HepG2 (cell line): Measurements from ENCODE around the gene TCF3. TPM values are rescaled to one million over a fixed set of nuclear protein-coding genes. Genes with fewer than 3 reads are reported as not detected.

Experiments
- ARID4A ChIP-seq: sonication (generic); formaldehyde crosslinking; IDR thresholded peaks from 2 replicates; pipeline ENCODE4 v1.5.0; 2020; ENCODE audit warnings: mild to moderate bottlenecking, missing genetic modification reagents, borderline replicate concordance
- ATRX ChIP-seq: sonication (generic); formaldehyde crosslinking; IDR thresholded peaks from 2 replicates; pipeline ENCODE4 v1.4.0; 2020; ENCODE audit warnings: missing genetic modification reagents, borderline replicate concordance
- CENPT ChIP-seq: sonication (generic); formaldehyde crosslinking; IDR thresholded peaks from 2 replicates; pipeline ENCODE4 v1.8.0; 2022; ENCODE audit warnings: low read depth, mild to moderate bottlenecking, moderate library complexity, missing genetic modification reagents
- FOXC1 ChIP-seq: sonication (generic); formaldehyde crosslinking; IDR thresholded peaks from 2 replicates; pipeline ENCODE4 v1.8.0; 2022; ENCODE audit warnings: mild to moderate bottlenecking, missing genetic modification reagents, borderline replicate concordance
- GTF2F1 ChIP-seq: fragments of 150-350 bp; IDR thresholded peaks from 2 replicates; pipeline ENCODE4 v1.6.1; 2014; ENCODE audit warnings: low read length
- NAIF1 ChIP-seq: sonication (generic); formaldehyde crosslinking; IDR thresholded peaks from 2 replicates; pipeline ENCODE4 v1.5.0; 2020; ENCODE audit warnings: mild to moderate bottlenecking, missing genetic modification reagents, borderline replicate concordance
- PBX3 ChIP-seq: sonication (generic); formaldehyde crosslinking; IDR thresholded peaks from 2 replicates; pipeline ENCODE4 v1.8.1; 2023; ENCODE audit warnings: missing genetic modification reagents, inconsistent platforms, borderline replicate concordance
- SKIL ChIP-seq: sonication (generic); formaldehyde crosslinking; IDR thresholded peaks from 2 replicates; pipeline ENCODE4 v1.8.0; 2022; ENCODE audit warnings: missing genetic modification reagents, mild to moderate bottlenecking, moderate library complexity, borderline replicate concordance
- SOX13 ChIP-seq, 3 experiments: fragments of 450-650 bp in 1 of 3; sonication (generic) in 1 of 3; formaldehyde crosslinking in 1 of 3; IDR thresholded peaks in 2 of 3; conservative IDR thresholded peaks in 1 of 3; 2 replicates each; pipeline versions ENCODE4 v1.5.0 to v1.6.1; 2016 to 2020; ENCODE audit warnings: antibody characterized with exemption in 1 of 3, mild to moderate bottlenecking in 1 of 3, missing compliant biosample characterization in 1 of 3, missing genetic modification reagents in 1 of 3, moderate library complexity in 1 of 3
- ZBTB2 ChIP-seq: sonication (generic); formaldehyde crosslinking; IDR thresholded peaks from 2 replicates; pipeline ENCODE4 v1.8.0; 2022; ENCODE audit warnings: low read depth, missing genetic modification reagents
- ZNF256 ChIP-seq: sonication (generic); formaldehyde crosslinking; conservative IDR thresholded peaks from 2 replicates; pipeline ENCODE4 v1.4.0; 2020; ENCODE audit warnings: missing genetic modification reagents
- ZNF382 ChIP-seq: sonication (generic); formaldehyde crosslinking; IDR thresholded peaks from 2 replicates; pipeline ENCODE4 v1.5.0; 2020; ENCODE audit warnings: missing genetic modification reagents, mild to moderate bottlenecking, borderline replicate concordance
- ZNF484 ChIP-seq: sonication (generic); formaldehyde crosslinking; IDR thresholded peaks from 2 replicates; pipeline ENCODE4 v1.5.1; 2020; ENCODE audit warnings: mild to moderate bottlenecking, low read depth, missing genetic modification reagents, borderline replicate concordance
- ZNF501 ChIP-seq: sonication (generic); formaldehyde crosslinking; IDR thresholded peaks from 2 replicates; pipeline ENCODE4 v1.5.1; 2020; ENCODE audit warnings: mild to moderate bottlenecking, moderate library complexity, missing genetic modification reagents
- ZNF547 ChIP-seq: sonication (generic); formaldehyde crosslinking; IDR thresholded peaks from 2 replicates; pipeline ENCODE4 v1.5.1; 2020; ENCODE audit warnings: mild to moderate bottlenecking, missing genetic modification reagents
- ZNF639 ChIP-seq: conservative IDR thresholded peaks from 2 replicates; pipeline ENCODE4 v1.6.1; 2018; ENCODE audit warnings: missing genetic modification reagents
- ZNF670 ChIP-seq: sonication (generic); formaldehyde crosslinking; IDR thresholded peaks from 2 replicates; pipeline ENCODE4 v1.8.0; 2022; ENCODE audit warnings: mild to moderate bottlenecking, missing genetic modification reagents, borderline replicate concordance
- ZNF737 ChIP-seq: sonication (generic); formaldehyde crosslinking; IDR thresholded peaks from 2 replicates; pipeline ENCODE4 v1.5.0; 2020; ENCODE audit warnings: missing genetic modification reagents, mild to moderate bottlenecking, borderline replicate concordance
- polyA plus RNA-seq, 8 experiments: library from polyadenylated mRNA; depleted of rRNA in 3 of 8; stranded (reverse) in 7 of 8; unstranded in 1 of 8; fragments of >200 nt; fragmentation: Illumina TruSeq in 4 of 8; extraction: Trizol in 4 of 8; gene quantifications; 2 replicates each; pipeline versions ENCODE4 v1.2.1 to v1.2.3, GENCODE V29; 2011 to 2016; ENCODE audit warnings: low read depth in 4 of 8, missing spikeins in 1 of 8, mixed read lengths in 1 of 8; ENCODE audit not compliant: insufficient read depth in 1 of 8
- total RNA-seq, 5 experiments: library from RNA; depleted of rRNA; stranded (reverse); fragments of >200 nt; fragmentation: Illumina TruSeq; extraction: Trizol; gene quantifications; 2 replicates each; pipeline ENCODE4 v1.2.3, GENCODE V29; 2016; ENCODE audit warnings: low read depth in 1 of 5

Gene TCF3
- total and polyA plus RNA-seq, 2 of the 13 experiments (the other 11 are each of a cell fraction or from before 2014, with no cell fraction given) = 51.4 to 53.2 TPM

- no peak for TF ChIP-seq SOX13 (IDR thresholded peaks at IDR 0.05)
- 0 out of 4 replicates have a peak, but pooled peaks of 1 of the 2 experiments have one; percentile 9 for TF ChIP-seq SOX13 (CRISPR knock-in tag; conservative IDR thresholded peaks at IDR 0.05 in 1 of 2, IDR thresholded peaks at IDR 0.05 in 1 of 2)
- no peak for TF ChIP-seq ATRX
- TF ChIP-seq ZNF670 (CRISPR knock-in tag) = no peak
- no peak for TF ChIP-seq ARID4A (CRISPR knock-in tag)
- no peak for TF ChIP-seq FOXC1 (CRISPR knock-in tag)
- no peak for TF ChIP-seq ZNF501 (CRISPR knock-in tag)
- TF ChIP-seq ZNF382 (CRISPR knock-in tag) = no peak
- 0 out of 2 replicates have a peak, but pooled peaks have one; percentile 3 for TF ChIP-seq NAIF1 (CRISPR knock-in tag)
- TF ChIP-seq ZNF256 (CRISPR knock-in tag) = no peak
- TF ChIP-seq ZNF639 (CRISPR knock-in tag) = no peak
- no peak for TF ChIP-seq ZNF737 (CRISPR knock-in tag)
- no peak for TF ChIP-seq ZNF484
- no peak for TF ChIP-seq PBX3 (CRISPR knock-in tag)
- no peak for TF ChIP-seq ZNF547 (CRISPR knock-in tag)
- TF ChIP-seq GTF2F1 = no peak
- no peak for TF ChIP-seq SKIL (CRISPR knock-in tag)
- TF ChIP-seq ZBTB2 = no peak
- TF ChIP-seq CENPT (CRISPR knock-in tag) = 0 out of 2 replicates have a peak, but pooled peaks have one; percentile 23
Observed at GRCh38 chr19:1606138-1606651, 46.2 kb downstream of the TCF3 start (continued).
